Measurements from ENCODE around the gene IMMP1L.

IMMP1L gene

DNA sequence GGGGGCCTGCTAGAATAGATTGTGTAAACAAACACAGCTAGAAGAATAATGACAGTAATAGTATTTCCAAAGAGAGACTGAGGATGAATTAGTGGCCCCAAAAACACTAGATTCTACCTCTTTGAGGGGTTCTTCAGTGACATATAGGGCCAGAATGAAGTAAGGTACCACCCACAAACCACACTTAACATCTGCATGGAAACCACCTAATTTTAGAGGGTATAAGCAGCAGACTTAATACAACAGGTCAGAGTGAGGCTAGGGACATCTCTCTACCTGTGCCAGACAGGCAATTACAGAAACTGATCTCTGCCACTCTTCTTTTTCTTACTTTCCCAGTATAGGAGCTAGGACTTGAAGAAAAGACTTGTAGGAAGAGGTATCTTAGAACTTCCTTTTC lies 20.3 kb upstream of the IMMP1L start:
- no peak for TF ChIP-seq CTCF (conservative IDR thresholded peaks at IDR 0.05; ENCODE audit: control insufficient read depth, insufficient read depth, low read depth, low read length)
- H3K4me3 ChIP-seq (ENCODE audit: control insufficient read depth, low read depth, low read length) = no peak overlapping the region
- no peak for DNase-seq (ENCODE audit: low read depth)

DNA sequence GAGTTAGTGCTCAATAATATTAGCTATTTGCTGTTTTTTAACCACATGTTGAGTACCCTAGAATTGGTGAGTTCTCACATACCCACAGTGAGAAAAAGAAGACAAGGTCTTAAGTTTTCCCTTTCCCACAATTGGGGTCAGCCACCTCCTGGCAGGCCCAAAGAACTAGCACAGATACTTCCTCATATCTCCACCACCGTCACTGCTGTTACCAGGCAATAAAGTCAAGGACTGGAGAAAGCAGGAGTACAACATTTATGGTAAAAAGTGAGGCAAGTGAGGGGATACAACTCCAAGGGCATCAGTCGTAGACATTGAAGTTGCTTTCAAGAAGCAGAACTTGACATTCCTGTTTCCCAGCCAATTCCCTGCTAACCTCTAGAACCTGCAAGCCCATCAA lies 19.8 kb upstream of the IMMP1L start:
- no peak overlapping the region for H3K4me3 ChIP-seq (ENCODE audit: control insufficient read depth, low read depth, low read length)
- no peak for DNase-seq (ENCODE audit: low read depth)
- no peak for TF ChIP-seq CTCF (conservative IDR thresholded peaks at IDR 0.05; ENCODE audit: control insufficient read depth, insufficient read depth, low read depth, low read length)

GRCh38 chr11:31521497-31522150 lies 12.2 kb upstream of the IMMP1L start:
- H3K4me3 ChIP-seq (ENCODE audit: control insufficient read depth, low read depth, low read length) = no peak overlapping the region
- TF ChIP-seq CTCF (conservative IDR thresholded peaks at IDR 0.05; ENCODE audit: control insufficient read depth, insufficient read depth, low read depth, low read length) = no peak

GRCh38 chr11:31512117-31512516 lies 2.7 kb upstream of the IMMP1L start:
- no peak for DNase-seq (ENCODE audit: low read depth)
- no peak for TF ChIP-seq CTCF (conservative IDR thresholded peaks at IDR 0.05; ENCODE audit: control insufficient read depth, insufficient read depth, low read depth, low read length)
- H3K4me3 ChIP-seq (ENCODE audit: control insufficient read depth, low read depth, low read length) = no peak overlapping the region

More at GRCh38 chr11:31521497-31522150, 12.2 kb upstream of the IMMP1L start:
- DNase-seq (ENCODE audit: low read depth) = no peak

DNA sequence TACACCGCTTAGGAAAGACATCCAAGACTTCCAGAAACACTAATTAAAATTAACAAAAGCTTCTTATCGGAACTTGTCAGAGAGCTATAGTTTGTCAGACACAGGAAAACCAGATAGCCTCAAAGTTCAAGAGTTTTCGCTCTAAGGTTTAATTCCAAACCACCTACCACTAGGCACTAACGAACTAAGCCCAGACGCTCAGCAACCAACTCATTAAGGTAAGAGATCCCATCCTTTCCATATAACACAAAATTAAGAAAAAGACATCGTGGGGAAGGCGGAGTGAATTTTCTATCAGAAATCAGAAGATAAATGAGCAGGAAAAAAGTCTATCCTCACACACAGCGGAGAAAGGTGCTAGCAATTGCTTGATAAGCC lies 382 bp downstream of the IMMP1L start:
- H3K4me3 ChIP-seq (ENCODE audit: control insufficient read depth, low read depth, low read length) = peak overlapping the region; percentile 91
- DNase-seq (ENCODE audit: low read depth) = no peak
- TF ChIP-seq CTCF (conservative IDR thresholded peaks at IDR 0.05; ENCODE audit: control insufficient read depth, insufficient read depth, low read depth, low read length) = no peak

- TF ChIP-seq CTCF (conservative IDR thresholded peaks at IDR 0.05; ENCODE audit: control insufficient read depth, insufficient read depth, low read depth, low read length) = no peak
These were observed 8.9 kb downstream of the IMMP1L start for GRCh38 chr11:31500560-31500959.

More at GRCh38 chr11:31500560-31500959, 8.9 kb downstream of the IMMP1L start:
- DNase-seq (ENCODE audit: low read depth) = peak; percentile 42
- H3K4me3 ChIP-seq (ENCODE audit: control insufficient read depth, low read depth, low read length) = no peak overlapping the region

All from fibroblast of mammary gland (primary cell).